T1000 (cell line): ENCODE measurements around the gene RETREG1.

Experiments used
- DNase-seq: peaks from one replicate; lab custom pipeline; 2025; ENCODE audit warnings: mixed read lengths; lab: John Stamatoyannopoulos, UW

Gene RETREG1

GRCh38 chr5:16524286-16524685 is 92.5 kb downstream of the RETREG1 start:
- DNase-seq = no peak

DNA sequence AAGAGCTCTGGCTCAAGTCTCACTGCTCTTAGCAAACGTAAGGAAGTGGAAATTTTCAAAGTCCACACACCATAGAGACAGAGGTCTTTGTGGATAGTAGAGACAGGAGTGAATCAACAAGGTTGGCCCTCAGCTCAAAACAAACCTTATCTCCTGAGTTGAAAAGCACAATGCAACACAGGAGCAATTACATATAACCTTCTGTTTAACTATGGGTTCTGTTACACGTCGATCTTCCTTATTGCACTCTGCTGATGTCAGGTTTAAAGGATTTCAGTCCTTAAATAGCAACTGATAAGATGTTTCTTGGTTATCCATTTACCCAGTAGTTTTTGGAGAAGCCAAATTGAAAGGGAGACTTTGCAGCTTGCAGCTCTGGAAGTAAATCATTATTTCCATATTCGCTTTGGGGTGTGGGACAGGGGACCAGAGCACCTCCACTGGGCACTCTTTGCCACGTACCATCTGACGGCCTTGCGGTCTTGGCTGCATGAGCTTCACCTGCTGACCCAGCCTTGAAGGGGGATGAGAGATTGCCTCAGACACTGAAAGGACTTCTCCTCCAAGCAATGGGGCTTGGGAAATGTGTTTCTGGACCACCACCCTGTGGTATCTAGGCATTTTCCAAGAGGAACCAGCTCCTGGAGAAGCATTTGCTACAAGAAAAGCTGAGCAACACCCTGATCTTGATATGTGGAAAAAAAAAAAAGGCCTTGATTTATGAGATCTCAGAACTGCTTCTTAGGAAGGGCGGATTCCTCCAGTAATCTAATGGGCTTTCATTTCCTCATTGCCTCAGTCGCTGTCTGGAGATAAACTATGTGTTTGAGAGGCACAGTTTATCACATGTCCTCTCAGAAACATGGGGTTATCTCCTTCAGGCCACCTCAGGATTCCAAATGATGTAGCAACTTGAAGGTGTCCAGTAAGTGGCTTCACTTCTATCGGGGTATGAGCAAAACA is 95.0 kb downstream of the RETREG1 start:
- DNase-seq = no peak

- DNase-seq = no peak
Observed at GRCh38 chr5:16520841-16521240, 96.0 kb downstream of the RETREG1 start.

GRCh38 chr5:16519435-16519834 is 97.4 kb downstream of the RETREG1 start:
- no peak for DNase-seq

GRCh38 chr5:16518606-16519005 is 98.2 kb downstream of the RETREG1 start:
- no peak for DNase-seq

- no peak for DNase-seq
Observed at GRCh38 chr5:16515532-16515931, 101.3 kb downstream of the RETREG1 start.

- no peak for DNase-seq
Observed at GRCh38 chr5:16510098-16510497, 106.7 kb downstream of the RETREG1 start.

GRCh38 chr5:16508730-16509531 is 107.9 kb downstream of the RETREG1 start:
- DNase-seq = no peak

- no peak for DNase-seq
Observed at GRCh38 chr5:16507716-16508115, 109.1 kb downstream of the RETREG1 start.

DNA sequence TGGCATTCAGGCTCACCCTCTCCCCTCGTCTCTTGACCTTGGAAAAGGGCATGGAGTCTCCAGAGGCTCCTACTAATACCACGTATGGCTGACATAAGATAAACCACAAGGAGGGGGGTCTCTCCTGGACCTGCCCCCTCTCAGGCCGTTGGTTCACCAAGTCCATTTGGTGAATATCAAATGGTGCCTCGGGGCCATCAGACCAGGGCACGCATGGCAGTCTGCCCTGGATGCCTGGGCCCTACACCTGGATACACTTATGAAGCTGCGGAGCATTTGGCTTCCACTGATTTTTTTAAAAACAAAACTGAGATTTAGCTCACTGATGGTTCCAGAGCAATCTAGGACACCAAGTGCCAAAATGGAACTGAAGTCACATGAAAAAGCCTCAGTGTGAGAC is 110.9 kb downstream of the RETREG1 start:
- no peak for DNase-seq

DNA sequence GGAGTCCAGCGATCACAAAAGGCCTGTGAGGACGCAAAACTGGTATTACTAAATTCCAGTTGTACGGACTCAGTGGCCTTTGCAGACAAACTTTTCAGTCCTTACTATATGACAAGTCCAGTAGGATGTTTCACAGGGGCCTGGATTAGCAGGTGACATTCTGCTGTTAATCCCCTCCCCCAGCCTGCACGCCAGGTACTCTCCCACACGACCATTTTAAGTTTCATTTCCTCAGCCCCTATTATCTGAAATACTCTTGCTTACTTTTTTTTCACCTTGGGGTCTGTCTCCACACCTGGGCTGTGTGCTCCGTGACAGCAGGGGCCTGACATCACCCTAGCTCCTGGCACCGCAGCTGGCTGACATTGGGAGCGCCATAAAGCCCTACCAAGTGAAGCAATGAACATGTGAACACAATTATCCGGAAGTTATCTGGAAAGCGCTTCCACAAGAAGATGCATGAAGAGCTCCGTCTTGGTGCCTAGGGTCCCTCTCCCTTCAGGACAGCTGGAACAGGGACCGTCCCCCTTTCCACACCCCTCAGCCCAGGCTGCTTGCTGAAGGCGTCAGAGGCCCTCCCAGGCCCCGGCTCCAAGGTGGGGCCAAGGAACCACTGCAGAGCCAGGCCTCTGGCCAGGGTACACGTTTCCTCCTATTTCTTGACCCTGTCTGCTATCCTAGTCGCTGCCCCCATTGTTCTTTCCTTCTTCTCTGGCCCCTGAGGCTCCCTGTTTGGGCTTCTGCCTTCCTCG is 111.5 kb downstream of the RETREG1 start:
- no peak for DNase-seq

- no peak for DNase-seq
Observed at GRCh38 chr5:16504571-16504970, 112.2 kb downstream of the RETREG1 start.

DNA sequence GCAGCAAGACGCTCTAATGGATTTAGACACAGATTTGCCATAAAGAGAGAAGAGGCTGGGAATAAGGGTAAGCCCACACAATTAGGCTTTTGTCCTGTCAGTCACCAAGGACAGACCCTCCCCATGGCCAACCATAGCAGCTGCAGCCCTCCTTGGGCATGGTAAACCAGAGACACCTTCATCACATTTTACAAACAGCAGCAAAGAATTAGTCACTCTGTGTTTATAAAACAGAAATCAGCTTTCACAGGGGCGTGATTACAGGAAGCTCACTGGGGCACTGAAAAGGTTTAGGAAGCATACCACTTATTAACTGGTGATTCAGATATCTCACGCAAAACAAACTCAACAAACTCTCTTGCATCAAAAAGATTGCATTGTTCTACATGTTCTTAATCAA is 113.9 kb downstream of the RETREG1 start:
- DNase-seq = no peak

DNA sequence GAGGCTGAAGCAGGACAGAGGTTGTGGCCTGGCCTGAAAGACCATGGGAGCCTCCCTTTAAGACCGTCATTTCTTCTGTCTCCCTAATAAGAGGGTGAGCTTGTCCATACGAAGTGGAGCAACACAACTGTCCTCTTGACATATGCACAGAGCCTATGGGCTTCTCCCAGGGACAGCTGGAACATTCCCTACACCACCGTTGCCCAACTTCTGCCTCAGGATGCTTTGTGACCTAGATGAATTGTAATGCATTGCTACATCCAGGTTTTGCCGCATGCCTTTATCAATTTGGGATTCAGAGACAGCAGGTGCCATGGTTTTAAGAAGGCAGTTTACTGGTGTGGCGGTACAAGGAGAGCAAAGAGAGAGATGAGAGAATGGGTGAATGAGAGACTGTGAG is 116.8 kb downstream of the RETREG1 start:
- DNase-seq = no peak

DNA sequence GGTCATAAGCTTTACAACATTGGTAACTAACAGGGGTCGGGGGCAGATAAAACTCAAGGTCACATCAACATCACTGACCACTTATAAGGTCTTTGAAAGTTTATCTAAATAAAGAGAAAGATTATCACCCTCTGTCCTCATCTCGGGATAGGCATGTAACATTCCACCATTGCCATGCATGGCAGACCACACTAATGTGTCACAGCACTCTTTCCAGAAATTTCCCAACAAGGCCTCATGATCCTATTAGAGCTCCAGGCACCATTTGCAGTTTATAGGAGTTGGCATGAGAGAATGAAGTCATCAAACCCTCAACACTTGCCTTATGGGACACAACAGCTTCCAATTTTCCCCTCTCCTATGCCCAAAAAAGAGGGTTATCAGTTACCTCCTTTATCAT is 119.3 kb downstream of the RETREG1 start:
- no peak for DNase-seq

- no peak for DNase-seq
Observed at GRCh38 chr5:16493261-16493660, 123.5 kb downstream of the RETREG1 start.

DNA sequence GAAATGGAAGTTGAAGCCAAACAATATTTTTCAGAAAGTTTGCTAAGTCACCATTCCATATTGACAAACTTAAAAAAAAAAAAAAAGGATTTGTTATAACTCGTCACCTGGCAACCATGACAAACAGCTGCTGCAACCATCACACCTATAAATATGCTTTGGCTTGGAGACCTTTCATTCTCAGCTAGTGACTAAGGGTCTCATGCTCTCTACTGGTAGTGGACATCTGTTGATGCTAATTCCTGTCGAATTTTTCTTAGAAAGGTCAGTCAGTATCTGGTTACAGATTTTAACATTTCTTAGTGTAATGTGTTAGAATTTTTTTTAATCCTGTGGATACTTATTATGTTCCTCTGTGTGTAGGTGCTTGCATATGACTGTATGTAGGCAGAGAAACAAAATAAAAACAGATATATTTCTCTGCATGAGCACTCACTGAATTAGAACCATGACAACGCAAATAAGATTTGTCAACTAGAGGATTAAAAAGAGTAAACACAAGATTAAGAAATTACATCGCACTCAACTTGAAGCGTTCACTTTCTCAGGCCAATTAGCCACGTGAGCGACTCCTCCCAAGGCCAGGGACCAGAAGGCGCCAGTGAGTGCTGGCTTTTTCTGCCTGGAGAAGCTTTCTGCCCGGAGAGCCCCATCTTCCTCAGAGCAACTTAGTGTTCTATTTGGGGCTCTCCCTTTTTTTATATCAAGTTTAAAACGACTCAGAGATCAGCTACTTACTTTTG is 124.2 kb downstream of the RETREG1 start:
- DNase-seq = no peak

DNA sequence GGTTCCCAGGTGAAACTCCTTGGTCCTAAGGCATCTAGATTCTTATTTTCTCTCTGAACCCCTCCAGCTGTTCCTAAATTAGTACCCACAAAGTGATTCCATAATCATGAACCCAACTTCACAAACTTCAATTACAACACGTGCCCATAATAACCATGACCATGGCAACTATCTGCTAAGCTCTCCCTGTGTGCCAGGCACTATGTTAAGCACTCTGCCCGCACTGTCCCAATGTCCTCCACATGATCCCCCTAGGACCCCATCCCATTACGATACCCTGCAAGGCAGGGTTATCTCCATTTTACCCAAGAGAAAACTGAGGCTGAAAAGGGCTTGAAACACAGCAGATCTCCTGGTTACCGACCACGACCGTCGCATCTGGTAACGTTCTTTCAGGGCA is 125.9 kb downstream of the RETREG1 start:
- no peak for DNase-seq

DNA sequence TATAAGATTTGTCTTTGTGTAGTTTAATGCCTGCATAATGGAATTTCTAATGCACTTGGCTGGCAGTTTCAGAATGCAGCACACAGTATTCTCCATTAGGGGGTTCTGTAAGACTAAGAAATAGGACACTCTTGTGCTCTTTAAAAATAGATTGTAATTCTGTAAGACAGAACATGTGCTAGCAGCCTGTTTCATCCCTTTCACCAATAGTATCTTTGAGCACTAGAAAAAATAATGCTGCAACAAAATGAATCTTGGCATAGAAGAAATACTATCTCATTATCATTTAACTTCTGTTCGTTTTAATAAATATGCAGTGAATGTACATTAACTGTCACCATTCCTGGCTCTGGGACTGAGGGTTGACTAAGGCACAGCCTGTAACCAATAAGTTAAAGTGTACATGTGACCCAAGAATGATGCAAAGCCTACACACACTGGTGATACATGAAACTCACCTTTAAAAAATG is 127.4 kb downstream of the RETREG1 start:
- DNase-seq = no peak

- no peak for DNase-seq
Observed at GRCh38 chr5:16487456-16487855, 129.3 kb downstream of the RETREG1 start.

DNA sequence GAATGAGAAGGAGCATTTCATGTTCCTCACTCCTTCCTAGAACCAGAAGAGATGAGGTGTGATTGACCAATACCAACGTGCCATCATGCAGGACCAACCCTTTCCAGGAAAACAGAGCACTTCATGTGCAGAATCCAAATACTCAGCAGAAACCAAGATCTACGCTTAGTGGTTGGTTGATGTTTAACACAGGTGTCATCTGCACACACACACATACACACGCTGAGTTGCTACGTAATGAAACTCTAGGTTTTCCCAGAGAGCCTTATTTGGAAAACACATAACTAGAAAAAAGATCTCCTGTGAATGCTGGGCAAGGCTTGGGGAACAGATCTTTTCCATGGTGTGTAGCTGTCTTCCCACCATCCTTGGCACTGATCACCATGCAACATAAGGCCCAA is 130.1 kb downstream of the RETREG1 start:
- DNase-seq = no peak
